HEK293T (cell line): ENCODE measurements around the gene EIF4G3.

Source experiments
- BHLHE40 ChIP-seq: fragments of 450-650 bp; IDR thresholded peaks from 2 replicates; pipeline ENCODE4 v1.6.1; 2016; ENCODE audit warnings: mild to moderate bottlenecking, moderate library complexity, borderline replicate concordance
- ELF4 ChIP-seq: fragments of 450-650 bp; IDR thresholded peaks from 2 replicates; pipeline ENCODE4 v1.6.1; 2017; ENCODE audit warnings: antibody characterized with exemption
- HDGF ChIP-seq: fragments of 450-650 bp; IDR thresholded peaks from 2 replicates; pipeline ENCODE4 v1.6.1; 2017; ENCODE audit warnings: antibody characterized with exemption, borderline replicate concordance
- SP1 ChIP-seq: fragments of 450-650 bp; IDR thresholded peaks from 2 replicates; pipeline ENCODE4 v1.6.1; 2017
- SUZ12 ChIP-seq: fragments of 450-650 bp; IDR thresholded peaks from 2 replicates; pipeline ENCODE4 v1.6.1; 2016; ENCODE audit warnings: mild to moderate bottlenecking

GRCh38 chr1:20870718-20871117 is 306.0 kb downstream of the EIF4G3 start:
- no peak for TF ChIP-seq BHLHE40
- TF ChIP-seq HDGF = no peak
- TF ChIP-seq ELF4 = no peak
- no peak for TF ChIP-seq SP1
- no peak for TF ChIP-seq SUZ12
